ENCODE results near the gene PAPPA2. TPM values are rescaled to one million over a fixed set of nuclear protein-coding genes. Genes with fewer than 3 reads are reported as not detected.

The PAPPA2 gene
- total RNA-seq, 1 experiment from 2014 or later = 0.81 TPM

DNA sequence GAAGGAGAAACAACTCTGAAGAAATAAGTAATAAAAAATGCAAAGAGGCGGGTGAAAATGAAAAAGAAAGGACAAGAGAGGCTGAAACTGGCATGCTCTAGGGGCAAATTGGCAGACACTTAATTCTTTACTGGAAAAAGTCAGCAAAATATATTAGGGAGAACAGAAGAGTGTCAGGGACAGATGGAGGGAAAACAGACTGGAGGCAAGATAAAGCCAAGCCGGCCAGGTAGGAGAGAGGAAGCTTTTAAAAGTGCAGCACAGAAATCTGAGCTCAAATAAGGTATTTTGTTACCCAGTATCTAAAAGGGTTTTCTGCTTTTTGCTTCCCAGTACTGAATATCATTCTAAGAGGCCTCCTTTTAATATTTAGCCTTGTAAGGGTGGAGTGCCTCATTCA lies 339.3 kb downstream of the PAPPA2 start:
- Histone ChIP-seq H3K14ac (ENCODE audit: insufficient read depth, low read length) (no peak overlapping the region), H3K23me2 (ENCODE audit: insufficient read length, low read depth, low read length, poor library complexity, severe bottlenecking) (no peaks in the 10 kb centered on the region), H3K4ac (ENCODE audit: low read depth, low read length) (no peak overlapping the region), H3K18ac (ENCODE audit: insufficient read length, low read depth, low read length) (no peak overlapping the region), H4K8ac (replicated peaks; ENCODE audit: insufficient read length, low read depth, low read length) (no peak overlapping the region), H4K20me1 (ENCODE audit: control insufficient read depth, insufficient read depth, insufficient read length) (no peaks in the 10 kb centered on the region), H2BK120ac (ENCODE audit: low read depth, low read length, poor library complexity, severe bottlenecking) (no peak overlapping the region), H2BK20ac (ENCODE audit: low read depth, low read length, poor library complexity, severe bottlenecking) (no peak overlapping the region), H3K9me3 (ENCODE audit: control insufficient read depth, low read depth, low read length) (no peaks in the 10 kb centered on the region), H3K4me1 (ENCODE audit: insufficient read depth, low read length) (peaks cover 7% of the 10 kb centered on the region; the same call in 1 of the 2 replicates), H3K27ac (ENCODE audit: insufficient read length, low read depth, low read length) (no peak overlapping the region), H2AFZ (ENCODE audit: low read length) (no peak overlapping the region), H2AK5ac (ENCODE audit: insufficient read length, low read length) (no peak overlapping the region), H3T11ph (ENCODE audit: low read length) (no peak overlapping the region), H4K91ac (ENCODE audit: insufficient read length, low read depth, low read length) (no peak overlapping the region), H3K56ac (ENCODE audit: insufficient read length, low read depth, low read length) (no peak overlapping the region), H4K5ac (ENCODE audit: insufficient read length, low read depth, low read length) (no peak overlapping the region), H2BK12ac (ENCODE audit: insufficient read length, low read depth, low read length) (no peak overlapping the region), H3K79me2 (ENCODE audit: insufficient read depth, low read length) (no peaks in the 10 kb centered on the region), H3K79me1 (ENCODE audit: insufficient read depth, low read depth, low read length, poor library complexity, severe bottlenecking) (no peaks in the 10 kb centered on the region), H2BK15ac (ENCODE audit: low read depth, low read length) (no peak overlapping the region), H3K27me3 (ENCODE audit: insufficient read depth, low read length) (no peaks in the 10 kb centered on the region), H2BK5ac (ENCODE audit: insufficient read length, low read length) (no peak overlapping the region), H3K9ac (ENCODE audit: extremely low read depth, insufficient read length, low read length) (no peak overlapping the region), H3K4me2 (ENCODE audit: insufficient read depth, insufficient read length, low read length) (no peak overlapping the region), H3K23ac (ENCODE audit: insufficient read length, low read depth, low read length) (no peak overlapping the region)
- H3K27me3 Mint-ChIP-seq (ENCODE audit: low read depth) = no peaks in the 10 kb centered on the region
- H3K4me1 Mint-ChIP-seq = peaks cover 22 to 25% of the 10 kb centered on the region in 2 experiments
- H3K4me3 Mint-ChIP-seq = no peak overlapping the region
- H3K27ac Mint-ChIP-seq = no peak overlapping the region; a peak in 1 of 7 replicates
- H3K36me3 Mint-ChIP-seq (ENCODE audit: insufficient read depth in 1 of 3, low read depth in 3 of 3) = no peaks in the 10 kb centered on the region
- no peaks in the 10 kb centered on the region for H3K9me3 Mint-ChIP-seq
- DNase-seq = no peak
- WGBS (ENCODE audit: extremely low coverage, insufficient read length, low lambda C conversion rate) = no CpG with 5 or more reads among the region's 2 CpGs
- TF ChIP-seq, protein P1, sequence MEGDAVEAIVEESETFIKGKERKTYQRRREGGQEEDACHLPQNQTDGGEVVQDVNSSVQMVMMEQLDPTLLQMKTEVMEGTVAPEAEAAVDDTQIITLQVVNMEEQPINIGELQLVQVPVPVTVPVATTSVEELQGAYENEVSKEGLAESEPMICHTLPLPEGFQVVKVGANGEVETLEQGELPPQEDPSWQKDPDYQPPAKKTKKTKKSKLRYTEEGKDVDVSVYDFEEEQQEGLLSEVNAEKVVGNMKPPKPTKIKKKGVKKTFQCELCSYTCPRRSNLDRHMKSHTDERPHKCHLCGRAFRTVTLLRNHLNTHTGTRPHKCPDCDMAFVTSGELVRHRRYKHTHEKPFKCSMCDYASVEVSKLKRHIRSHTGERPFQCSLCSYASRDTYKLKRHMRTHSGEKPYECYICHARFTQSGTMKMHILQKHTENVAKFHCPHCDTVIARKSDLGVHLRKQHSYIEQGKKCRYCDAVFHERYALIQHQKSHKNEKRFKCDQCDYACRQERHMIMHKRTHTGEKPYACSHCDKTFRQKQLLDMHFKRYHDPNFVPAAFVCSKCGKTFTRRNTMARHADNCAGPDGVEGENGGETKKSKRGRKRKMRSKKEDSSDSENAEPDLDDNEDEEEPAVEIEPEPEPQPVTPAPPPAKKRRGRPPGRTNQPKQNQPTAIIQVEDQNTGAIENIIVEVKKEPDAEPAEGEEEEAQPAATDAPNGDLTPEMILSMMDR (conservative IDR thresholded peaks at IDR 0.05) = no peak
